NCI-H748 treated with DMSO at 0.1 percent for 48 hours (cell line): ENCODE measurements around the gene IGFL1.
"Not testable (repeated sequence)": the region's sequence is repeated elsewhere in the genome, so short reads cannot be mapped to it uniquely, and the experiment has no call there.

Experiments used
- DNase-seq: peaks from one replicate; lab custom pipeline; 2025; lab: John Stamatoyannopoulos, UW

The IGFL1 gene

GRCh38 chr19:46225558-46226004 is 4.0 kb upstream of the IGFL1 start:
- no peak for DNase-seq

- no peak for DNase-seq
Measured at GRCh38 chr19:46226438-46226973, 3.0 kb upstream of the IGFL1 start.

- no peak for DNase-seq
Measured at GRCh38 chr19:46232029-46232428, 2.5 kb downstream of the IGFL1 start.

GRCh38 chr19:46232468-46232867 is 2.9 kb downstream of the IGFL1 start:
- no peak for DNase-seq

GRCh38 chr19:46232938-46233621 is 3.5 kb downstream of the IGFL1 start:
- DNase-seq = no peak

GRCh38 chr19:46233871-46234270 is 4.3 kb downstream of the IGFL1 start:
- DNase-seq = not testable (repeated sequence)

GRCh38 chr19:46238141-46238540 is 8.6 kb downstream of the IGFL1 start:
- DNase-seq = not testable (repeated sequence)

GRCh38 chr19:46239193-46240024 is 9.9 kb downstream of the IGFL1 start:
- no peak for DNase-seq

GRCh38 chr19:46240693-46241092 is 11.2 kb downstream of the IGFL1 start:
- DNase-seq = no peak

- DNase-seq = no peak
Measured at GRCh38 chr19:46241626-46242025, 12.1 kb downstream of the IGFL1 start.

- DNase-seq = not testable (repeated sequence)
Measured at GRCh38 chr19:46243081-46243654, 13.6 kb downstream of the IGFL1 start.

- no peak for DNase-seq
Measured at GRCh38 chr19:46250076-46250735, 20.7 kb downstream of the IGFL1 start.

- DNase-seq = no peak
Measured at GRCh38 chr19:46251416-46251815, 21.9 kb downstream of the IGFL1 start.

GRCh38 chr19:46254776-46255175 is 25.2 kb downstream of the IGFL1 start:
- DNase-seq = no peak

- no peak for DNase-seq
Measured at GRCh38 chr19:46256855-46257254, 27.3 kb downstream of the IGFL1 start.

GRCh38 chr19:46261501-46261900 is 32.0 kb downstream of the IGFL1 start:
- DNase-seq = not testable (repeated sequence)

GRCh38 chr19:46262684-46263296 is 33.2 kb downstream of the IGFL1 start:
- peak; percentile 82 for DNase-seq

GRCh38 chr19:46264801-46265200 is 35.3 kb downstream of the IGFL1 start:
- not testable (repeated sequence) for DNase-seq

GRCh38 chr19:46265217-46265828 is 35.8 kb downstream of the IGFL1 start:
- peak; percentile 84 for DNase-seq

- no peak for DNase-seq
Measured at GRCh38 chr19:46269101-46269500, 39.6 kb downstream of the IGFL1 start.
